Glutamatergic neuron (in vitro differentiated cells): ENCODE measurements around the gene NAA80. TPM values are rescaled to one million over a fixed set of nuclear protein-coding genes. Genes with fewer than 3 reads are reported as not detected.

Experiments used
- DNase-seq: peaks from one replicate; pipeline ENCODE4 v3.0.0; 2022
- H3K27ac Mint-ChIP-seq: one replicate; pipeline ENCODE4 v1.8.0; 2020; ENCODE audit warnings: mild to moderate bottlenecking, mixed read lengths, inconsistent platforms; ENCODE audit not compliant: unreplicated experiment
- H3K27me3 Mint-ChIP-seq: one replicate; pipeline ENCODE4 v1.8.0; 2020; ENCODE audit warnings: mild to moderate bottlenecking, moderate library complexity, mixed read lengths, inconsistent platforms; ENCODE audit not compliant: unreplicated experiment
- H3K36me3 Mint-ChIP-seq: one replicate; pipeline ENCODE4 v1.8.0; 2020; ENCODE audit warnings: mild to moderate bottlenecking, mixed read lengths, inconsistent platforms; ENCODE audit not compliant: unreplicated experiment
- H3K4me1 Mint-ChIP-seq: one replicate; pipeline ENCODE4 v1.8.0; 2020; ENCODE audit warnings: mild to moderate bottlenecking, low read depth, mixed read lengths, inconsistent platforms; ENCODE audit not compliant: unreplicated experiment
- H3K4me3 Mint-ChIP-seq: one replicate; pipeline ENCODE4 v1.8.0; 2020; ENCODE audit warnings: mild to moderate bottlenecking, mixed read lengths, inconsistent platforms; ENCODE audit not compliant: unreplicated experiment
- H3K9me3 Mint-ChIP-seq: one replicate; pipeline ENCODE4 v1.8.0; 2020; ENCODE audit warnings: mild to moderate bottlenecking, moderate library complexity, mixed read lengths, inconsistent platforms; ENCODE audit not compliant: unreplicated experiment
- total RNA-seq: library from RNA; stranded (reverse); fragmentation: NEBNext Ultra II Directional; extraction: Animal tissue kit (Norgen Biotek cat#: 25700); gene quantifications from one replicate; pipeline ENCODE4 v1.2.1, GENCODE V29; 2021; ENCODE audit not compliant: unreplicated experiment
- TF ChIP-seq, protein P1 (sequence below): fragments of 200-600 bp; sonication (generic); IDR thresholded peaks from one replicate; pipeline ENCODE4 v1.5.0; 2021; ENCODE audit not compliant: partially characterized antibody, unreplicated experiment

The NAA80 gene
- total RNA-seq, 1 donor from 2014 or later, result 13.3 TPM

DNA sequence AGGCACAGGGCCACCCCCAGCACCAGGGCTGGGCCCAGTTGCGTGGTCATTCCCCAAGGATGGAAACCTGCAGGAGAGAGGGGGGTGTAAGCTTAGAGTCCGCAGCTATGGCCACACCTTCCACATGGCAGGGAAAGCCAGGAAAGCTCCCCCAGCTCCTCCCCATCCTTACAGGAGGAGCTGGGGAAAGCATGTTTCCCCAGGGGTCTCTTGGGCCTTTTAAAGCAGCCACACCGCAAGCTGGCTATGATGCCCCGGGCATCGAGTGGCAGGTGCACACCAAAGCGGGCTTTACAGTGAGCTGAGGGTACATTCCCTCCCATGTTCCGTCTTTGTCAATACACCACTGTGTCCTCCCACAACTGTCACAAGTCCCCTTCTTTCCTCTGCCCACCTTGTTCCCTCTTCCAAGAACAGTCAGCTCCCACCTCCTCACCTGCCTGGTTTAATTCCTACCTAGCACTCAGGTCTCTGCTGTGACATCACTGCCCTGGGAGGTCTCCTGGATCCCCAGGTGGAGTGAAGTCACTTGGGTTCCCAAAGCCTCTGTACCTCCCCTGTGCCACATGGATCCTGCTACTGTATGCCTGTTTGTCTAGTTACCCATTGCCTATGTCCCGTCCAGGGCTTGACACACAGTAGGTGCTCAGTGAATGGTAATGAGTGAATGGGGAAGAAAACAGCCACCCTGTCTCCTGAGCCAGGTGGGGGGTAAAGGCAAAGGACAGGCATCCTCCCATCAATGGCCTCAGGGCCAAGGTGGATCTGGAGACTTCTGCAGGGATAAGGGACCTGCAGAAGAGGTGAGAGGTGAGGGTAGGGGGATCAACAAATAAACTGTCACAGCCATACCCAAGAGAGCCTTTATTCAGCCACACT, 3.4 kb downstream of the NAA80 start:
- Mint-ChIP-seq H3K27ac (no peak overlapping the region), H3K4me1 (peaks cover 15% of the 10 kb centered on the region), H3K4me3 (peak overlapping the region; percentile 52), H3K36me3 (no peaks in the 10 kb centered on the region), H3K9me3 (peaks cover 6% of the 10 kb centered on the region), H3K27me3 (peaks cover 11% of the 10 kb centered on the region)
- DNase-seq, result no peak
- TF ChIP-seq, protein P1, sequence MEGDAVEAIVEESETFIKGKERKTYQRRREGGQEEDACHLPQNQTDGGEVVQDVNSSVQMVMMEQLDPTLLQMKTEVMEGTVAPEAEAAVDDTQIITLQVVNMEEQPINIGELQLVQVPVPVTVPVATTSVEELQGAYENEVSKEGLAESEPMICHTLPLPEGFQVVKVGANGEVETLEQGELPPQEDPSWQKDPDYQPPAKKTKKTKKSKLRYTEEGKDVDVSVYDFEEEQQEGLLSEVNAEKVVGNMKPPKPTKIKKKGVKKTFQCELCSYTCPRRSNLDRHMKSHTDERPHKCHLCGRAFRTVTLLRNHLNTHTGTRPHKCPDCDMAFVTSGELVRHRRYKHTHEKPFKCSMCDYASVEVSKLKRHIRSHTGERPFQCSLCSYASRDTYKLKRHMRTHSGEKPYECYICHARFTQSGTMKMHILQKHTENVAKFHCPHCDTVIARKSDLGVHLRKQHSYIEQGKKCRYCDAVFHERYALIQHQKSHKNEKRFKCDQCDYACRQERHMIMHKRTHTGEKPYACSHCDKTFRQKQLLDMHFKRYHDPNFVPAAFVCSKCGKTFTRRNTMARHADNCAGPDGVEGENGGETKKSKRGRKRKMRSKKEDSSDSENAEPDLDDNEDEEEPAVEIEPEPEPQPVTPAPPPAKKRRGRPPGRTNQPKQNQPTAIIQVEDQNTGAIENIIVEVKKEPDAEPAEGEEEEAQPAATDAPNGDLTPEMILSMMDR, result no peak

DNA sequence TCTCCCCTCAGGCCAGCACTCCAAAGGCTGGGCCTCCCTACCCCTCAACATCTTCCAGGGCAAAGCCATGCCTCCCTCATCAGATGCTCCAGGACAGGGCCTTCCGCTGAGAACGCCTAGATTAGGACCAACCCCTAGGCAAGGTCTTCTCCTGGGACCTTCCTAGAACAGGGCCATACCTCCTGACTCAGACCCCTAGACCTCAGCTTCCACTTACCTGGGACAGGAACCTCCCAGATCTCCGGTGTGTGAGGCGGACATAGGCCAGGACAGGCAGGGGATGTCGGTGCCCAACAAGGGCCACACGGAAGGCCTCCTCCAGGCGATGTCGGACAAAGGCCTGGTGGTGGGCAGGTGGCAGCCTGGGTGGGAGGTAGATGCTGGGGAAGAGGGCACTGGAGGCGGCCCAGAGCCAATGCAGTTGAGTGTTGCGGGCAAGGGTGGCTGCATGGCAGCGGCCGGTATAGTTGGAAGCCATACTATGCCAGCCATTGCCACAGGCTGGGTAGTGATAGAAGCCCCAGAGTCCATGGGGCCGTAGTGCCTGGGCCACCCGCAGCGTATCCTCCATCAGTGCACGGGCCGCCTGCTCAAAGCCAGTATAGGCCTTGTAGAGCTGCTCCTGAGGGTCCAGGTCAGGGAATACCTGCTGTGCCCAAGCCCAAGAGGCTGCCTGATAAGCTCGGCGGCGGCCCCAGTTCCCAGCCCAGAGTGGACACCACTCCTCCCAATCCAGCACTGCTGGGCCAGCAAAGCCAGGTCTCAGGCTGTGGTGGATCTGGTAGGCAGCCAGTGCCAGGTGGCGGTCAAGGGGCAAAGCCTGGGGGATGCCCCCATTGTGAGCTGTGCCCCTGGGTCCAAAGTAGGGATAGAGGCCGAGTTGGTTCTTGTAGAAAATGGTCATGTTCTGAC, 4.5 kb downstream of the NAA80 start:
- peaks cover 8% of the 10 kb centered on the region for H3K9me3 Mint-ChIP-seq
- TF ChIP-seq, protein P1, result no peak
- peaks cover 8% of the 10 kb centered on the region for H3K4me1 Mint-ChIP-seq
- no peaks in the 10 kb centered on the region for H3K36me3 Mint-ChIP-seq
- no peak overlapping the region for H3K27ac Mint-ChIP-seq
- peaks cover 9% of the 10 kb centered on the region for H3K27me3 Mint-ChIP-seq
- H3K4me3 Mint-ChIP-seq, result no peak overlapping the region
- no peak for DNase-seq

DNA sequence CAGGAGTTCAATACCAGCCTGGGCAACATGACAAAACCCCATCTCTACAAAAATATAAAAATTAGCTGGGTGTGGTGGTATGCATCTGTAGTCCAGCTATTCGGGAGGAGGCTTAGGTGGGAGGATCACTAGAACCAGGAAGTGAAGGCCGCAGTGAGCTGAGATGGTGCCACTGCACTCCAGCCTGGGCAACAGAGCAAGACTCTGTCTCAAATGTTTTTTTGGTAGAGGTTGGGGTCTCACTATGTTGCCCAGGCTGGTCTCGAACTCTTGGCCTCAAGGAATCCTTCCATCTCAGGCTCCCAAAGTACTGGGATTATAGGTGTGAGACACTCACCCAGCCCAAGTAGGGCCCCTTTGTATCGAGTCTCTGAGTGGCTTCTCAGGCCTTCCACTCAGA, 5.1 kb downstream of the NAA80 start:
- no peaks in the 10 kb centered on the region for H3K36me3 Mint-ChIP-seq
- peaks cover 8% of the 10 kb centered on the region for H3K4me1 Mint-ChIP-seq
- H3K27ac Mint-ChIP-seq, result no peak overlapping the region
- TF ChIP-seq, protein P1, result no peak
- no peak overlapping the region for H3K4me3 Mint-ChIP-seq
- peaks cover 7% of the 10 kb centered on the region for H3K9me3 Mint-ChIP-seq
- H3K27me3 Mint-ChIP-seq, result peaks cover 5% of the 10 kb centered on the region
- no peak for DNase-seq

DNA sequence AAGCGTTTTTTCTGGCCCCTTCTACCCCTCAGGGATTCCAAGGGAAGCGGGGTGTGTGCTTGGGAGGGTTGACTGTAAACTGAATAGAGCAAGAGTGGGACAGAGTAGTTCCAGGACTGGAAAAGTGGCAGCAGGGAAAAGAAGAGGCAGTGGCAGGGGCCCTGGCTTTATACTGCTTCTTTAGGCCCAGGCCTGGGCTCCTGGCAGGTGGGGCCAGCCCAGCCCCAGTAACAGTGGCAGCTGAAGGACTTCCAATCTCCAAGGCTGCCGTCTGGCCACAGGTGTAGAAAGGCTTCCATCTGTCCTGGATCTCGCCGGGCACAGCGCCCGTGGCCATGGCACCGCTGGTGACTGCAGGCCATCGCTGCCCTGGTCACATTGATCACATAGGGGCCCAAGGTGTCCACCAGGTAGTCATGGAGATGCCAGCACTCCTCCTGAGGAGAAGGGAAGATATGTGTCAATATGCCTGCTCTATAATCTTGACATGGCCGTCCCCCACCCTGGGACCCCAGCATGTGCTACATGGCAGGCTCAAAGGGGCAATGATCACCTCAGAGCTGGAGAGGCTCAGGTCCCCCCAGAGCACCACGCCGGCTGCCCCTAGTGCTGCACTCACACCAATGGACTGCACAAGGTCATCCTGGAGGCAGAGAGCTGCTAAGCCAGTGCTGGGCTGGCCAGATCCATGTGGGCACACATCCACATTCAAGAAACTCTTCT, 6.0 kb downstream of the NAA80 start:
- Mint-ChIP-seq H3K27ac (peak overlapping the region; percentile 93), H3K4me1 (peaks cover 8% of the 10 kb centered on the region), H3K36me3 (no peaks in the 10 kb centered on the region), H3K9me3 (peaks cover 4% of the 10 kb centered on the region), H3K4me3 (peak overlapping the region; percentile 91), H3K27me3 (peaks cover 2% of the 10 kb centered on the region)
- TF ChIP-seq, protein P1, result no peak
- no peak for DNase-seq
